ENCODE data around the gene ANKLE1.

Gene ANKLE1

DNA sequence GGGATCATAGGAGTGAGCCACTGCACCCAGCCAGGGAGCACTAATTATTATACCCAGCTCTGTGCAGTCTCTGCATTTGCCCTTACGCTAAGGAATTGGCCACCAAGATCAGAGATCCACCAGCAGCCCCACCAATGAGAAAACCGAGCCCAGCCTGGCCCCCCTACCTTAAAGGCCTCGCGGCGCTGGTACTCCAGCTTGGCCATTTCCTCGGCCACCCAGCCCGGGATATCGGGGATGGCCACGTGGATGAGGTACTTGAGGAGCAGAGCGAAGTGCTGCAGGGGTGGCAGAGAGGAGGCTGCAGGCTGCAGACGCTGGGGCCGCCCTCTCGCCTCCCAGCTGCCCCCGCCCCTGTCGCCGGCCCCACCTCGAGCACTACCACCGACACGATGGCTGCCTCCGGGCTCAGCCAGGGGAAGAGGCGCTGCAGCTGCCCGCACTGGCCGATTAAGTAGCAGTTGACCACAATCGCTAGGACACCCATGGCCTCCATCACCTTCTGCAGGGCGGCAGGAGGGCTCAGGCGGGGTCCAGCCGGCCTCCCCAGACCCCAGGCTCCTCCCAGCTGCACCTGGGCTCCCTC lies 45.5 kb downstream of the ANKLE1 start:
- no peak for TF ChIP-seq GATA1 (IDR thresholded peaks at IDR 0.05; ENCODE audit: low read depth, low read length)
- TF ChIP-seq POLR2A (IDR thresholded peaks at IDR 0.05; ENCODE audit: low read length): no peak
- DNase-seq: no peak

DNA sequence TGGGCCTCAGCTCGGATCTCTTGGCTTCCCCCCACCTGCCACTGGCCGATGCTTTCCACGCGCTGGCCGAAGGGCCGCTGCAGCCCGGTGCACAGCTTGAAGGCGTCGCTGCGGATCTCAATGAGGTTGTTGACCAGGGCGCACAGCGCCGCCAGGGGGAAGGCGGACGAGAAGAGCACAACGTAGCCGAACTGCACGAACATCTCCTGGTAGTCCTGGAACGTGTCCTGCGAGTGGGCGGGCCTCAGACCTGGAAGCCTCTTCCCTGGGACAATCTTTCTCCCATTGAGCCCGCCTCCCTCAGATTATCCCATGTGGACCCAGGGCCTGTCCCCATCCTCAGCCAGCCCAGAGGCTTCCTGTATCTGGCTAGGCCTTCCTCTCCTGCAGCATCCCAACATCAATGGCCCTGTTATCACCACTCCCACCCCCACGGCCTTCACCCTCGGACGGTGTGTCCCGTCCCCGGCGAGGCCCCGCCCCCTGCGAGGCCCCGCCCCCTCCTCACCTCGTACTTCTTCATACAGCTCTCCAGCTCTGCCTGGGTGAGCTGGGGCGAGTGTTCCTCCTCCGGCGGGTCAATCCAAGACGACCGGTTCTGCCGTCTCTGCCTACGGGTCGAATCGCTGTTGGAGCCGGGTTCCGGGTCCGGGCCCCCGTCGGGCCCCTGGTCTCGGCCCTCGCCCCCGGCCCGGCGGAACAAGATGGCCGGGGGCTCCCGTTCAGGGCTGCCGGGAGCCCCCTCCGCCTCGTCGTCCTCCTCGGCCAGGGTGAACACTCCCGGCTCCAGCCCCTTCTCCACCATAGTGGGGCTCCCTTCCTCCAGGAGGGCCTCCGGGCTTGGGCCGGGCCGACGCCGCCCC lies 46.2 kb downstream of the ANKLE1 start:
- peak in 1 of 2 experiments; percentile 64 for DNase-seq

DNA sequence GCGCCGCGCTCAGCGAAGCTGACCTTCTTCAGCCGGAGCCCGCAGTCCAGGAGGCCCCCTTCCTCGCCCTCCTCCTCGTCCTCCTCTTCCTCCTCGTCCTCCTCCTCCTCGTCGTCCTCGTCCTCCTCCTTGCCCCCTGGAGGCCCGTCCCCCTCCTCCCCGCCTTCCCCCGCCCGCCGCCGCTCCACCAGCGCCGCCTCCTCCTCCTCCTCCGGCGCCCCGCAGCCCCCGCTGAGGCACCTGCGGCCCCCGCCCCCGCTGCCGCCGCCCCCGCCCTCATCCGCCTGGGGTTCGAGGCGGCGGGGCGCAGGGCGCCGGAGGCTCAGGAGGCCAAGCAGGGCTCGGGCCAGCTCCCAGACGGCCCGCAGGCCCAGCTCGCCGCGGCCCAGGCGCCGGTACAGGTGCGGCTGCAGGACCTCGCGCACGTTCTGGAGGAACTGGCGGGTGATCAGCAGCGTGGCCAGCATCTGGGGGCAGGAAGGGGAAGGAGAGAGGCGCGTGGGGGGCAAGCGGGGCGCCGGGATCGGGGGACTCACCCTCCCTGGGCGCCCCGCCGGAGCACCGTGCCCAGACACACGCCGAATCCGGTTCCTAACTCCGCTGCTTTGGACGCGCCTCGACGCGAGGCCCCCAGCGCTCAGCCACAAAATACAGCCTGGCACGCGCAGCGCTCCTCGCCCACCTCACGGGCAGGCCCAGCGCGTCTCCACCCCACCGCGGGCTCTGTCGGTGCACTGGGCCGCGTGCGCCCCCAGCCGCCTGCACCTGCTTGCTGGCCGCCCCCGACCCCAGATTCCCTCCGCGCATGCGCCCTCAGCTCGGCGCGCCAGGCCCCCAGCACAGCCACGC lies 47.0 kb downstream of the ANKLE1 start:
- DNase-seq: no peak
- TF ChIP-seq GATA1 (IDR thresholded peaks at IDR 0.05; ENCODE audit: low read depth, low read length): no peak

More for the DNA sequence above, 46.2 kb downstream of the ANKLE1 start:
- TF ChIP-seq GATA1 (IDR thresholded peaks at IDR 0.05; ENCODE audit: low read depth, low read length) (no peak), POLR2A (IDR thresholded peaks at IDR 0.05; ENCODE audit: low read length) (no peak)

DNA sequence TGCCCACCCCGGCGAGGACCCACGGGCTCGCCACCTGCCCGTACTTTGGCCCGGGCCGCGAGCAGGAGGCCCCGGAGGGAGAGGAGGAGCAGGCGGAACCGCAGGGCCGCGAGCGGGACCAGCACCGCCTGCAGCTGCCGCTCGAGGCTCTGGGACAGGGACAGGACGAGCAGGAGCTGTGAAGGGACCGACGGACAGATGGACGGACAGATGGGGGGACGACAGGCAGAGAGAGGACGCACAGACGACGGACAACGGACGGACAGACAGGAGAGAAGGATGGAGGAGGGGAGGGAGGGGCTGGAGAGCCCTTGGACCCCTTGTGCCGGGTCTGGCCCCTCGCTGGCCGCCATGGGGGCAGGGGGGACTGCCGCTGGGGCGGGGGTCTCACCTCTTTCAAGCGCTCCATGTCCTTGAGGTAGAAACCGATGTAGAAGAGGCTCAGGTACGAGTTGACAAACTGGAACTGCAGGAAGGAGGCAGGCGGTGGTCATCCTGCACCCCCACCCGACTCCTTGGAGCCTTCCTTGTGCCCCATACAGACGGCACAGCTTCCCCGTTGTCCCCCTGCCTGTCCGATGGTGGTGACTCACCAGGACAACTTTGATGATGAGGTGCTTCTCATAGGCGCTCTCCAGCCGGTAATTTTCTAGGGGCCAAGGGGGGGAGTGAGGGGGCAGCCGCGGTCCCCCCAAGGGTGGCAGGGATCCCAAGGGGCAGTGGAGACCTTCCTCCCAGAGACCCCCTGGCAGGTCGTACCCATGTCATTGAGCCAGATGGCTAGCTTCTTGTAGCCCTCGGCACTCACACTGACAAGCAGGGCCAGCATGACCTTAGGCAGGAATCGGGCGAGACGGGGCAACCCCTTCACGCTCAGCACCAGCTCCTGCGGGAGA lies 47.9 kb downstream of the ANKLE1 start:
- TF ChIP-seq POLR2A (IDR thresholded peaks at IDR 0.05; ENCODE audit: low read length): no peak
- TF ChIP-seq GATA1 (IDR thresholded peaks at IDR 0.05; ENCODE audit: low read depth, low read length): no peak
- no peak for DNase-seq

DNA sequence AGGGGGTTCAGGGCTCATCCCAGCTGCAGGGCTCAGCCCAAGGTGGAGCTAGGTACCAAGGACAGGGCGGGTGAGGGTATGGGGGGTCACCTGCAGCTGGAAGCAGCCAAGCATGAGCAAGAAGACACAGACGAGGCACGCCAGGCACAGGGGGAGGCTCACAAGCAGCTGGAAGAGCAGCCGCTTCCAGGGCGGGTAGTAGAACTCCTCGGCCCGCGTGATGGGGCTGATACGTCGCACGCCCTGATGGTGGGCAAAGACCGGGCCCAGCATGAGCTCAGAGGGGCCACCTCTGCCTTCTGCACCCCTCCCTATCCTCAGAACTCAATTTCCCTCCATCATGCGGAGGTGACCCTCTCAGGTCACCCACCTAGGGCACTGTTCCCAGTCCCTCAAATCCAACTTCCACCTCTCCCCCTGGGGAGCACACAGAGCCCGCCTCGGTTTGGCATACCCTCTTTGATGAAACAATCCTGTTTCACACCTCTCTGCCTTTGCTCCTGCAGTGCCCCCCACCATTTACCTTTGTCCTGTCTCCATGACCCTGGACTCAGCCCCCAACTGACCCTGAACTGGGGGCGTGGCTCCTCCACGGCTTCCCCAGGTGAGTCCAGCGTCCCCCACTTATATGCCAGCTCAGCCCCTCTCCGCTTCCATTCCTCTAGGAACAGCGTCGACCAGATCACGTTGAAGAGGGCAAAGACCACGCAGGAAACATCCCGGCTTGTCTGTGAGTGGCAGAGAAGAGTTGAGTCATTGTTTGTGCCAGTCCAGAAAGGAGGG lies 48.8 kb downstream of the ANKLE1 start:
- DNase-seq: no peak
- TF ChIP-seq GATA1 (IDR thresholded peaks at IDR 0.05; ENCODE audit: low read depth, low read length) (no peak), POLR2A (IDR thresholded peaks at IDR 0.05; ENCODE audit: low read length) (no peak)

DNA sequence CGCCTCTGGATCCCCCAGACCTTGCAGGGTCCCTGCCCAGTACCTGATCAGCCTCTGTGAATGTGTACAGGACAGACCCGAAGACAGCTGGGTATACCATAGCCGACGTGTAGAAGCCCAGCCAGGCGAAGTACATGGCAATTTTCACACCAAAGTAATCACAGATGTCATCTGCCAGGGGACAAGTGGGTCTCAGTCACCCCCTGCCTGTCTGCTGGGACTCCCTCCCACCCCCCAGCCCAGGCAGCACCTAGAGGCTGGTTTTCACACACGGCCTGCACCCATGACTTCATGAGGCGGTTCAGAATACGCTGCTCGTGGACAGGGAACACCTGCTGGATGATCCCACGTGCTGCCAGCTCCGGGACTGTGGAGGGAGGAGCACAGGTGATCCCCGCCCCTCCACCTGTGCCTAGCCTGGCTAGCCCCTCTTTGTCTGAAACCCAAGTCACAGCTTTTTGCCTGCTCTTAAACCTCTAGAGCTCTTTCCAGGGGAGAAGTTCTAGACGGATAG lies 49.4 kb downstream of the ANKLE1 start:
- TF ChIP-seq POLR2A (IDR thresholded peaks at IDR 0.05; ENCODE audit: low read length): no peak
- TF ChIP-seq GATA1 (IDR thresholded peaks at IDR 0.05; ENCODE audit: low read depth, low read length): no peak
- no peak for DNase-seq

DNA sequence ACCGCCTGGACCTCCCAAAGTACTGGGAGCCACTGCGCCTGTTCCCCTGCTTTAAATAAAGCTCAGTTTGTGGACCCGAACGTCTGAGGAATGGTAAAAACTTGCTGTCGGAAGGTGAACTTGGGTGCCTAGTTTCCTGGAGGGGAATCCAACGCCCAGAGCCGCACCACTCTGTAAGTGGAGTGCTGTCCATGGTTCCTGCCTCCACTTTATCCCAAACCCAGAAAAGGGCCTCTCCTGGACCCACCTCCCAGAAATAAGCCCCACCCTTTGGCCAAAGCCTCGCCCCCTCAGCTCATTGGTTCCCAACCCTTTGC lies 50.6 kb downstream of the ANKLE1 start:
- DNase-seq: no peak
- TF ChIP-seq POLR2A (IDR thresholded peaks at IDR 0.05; ENCODE audit: low read length) (no peak), GATA1 (IDR thresholded peaks at IDR 0.05; ENCODE audit: low read depth, low read length) (no peak)

DNA sequence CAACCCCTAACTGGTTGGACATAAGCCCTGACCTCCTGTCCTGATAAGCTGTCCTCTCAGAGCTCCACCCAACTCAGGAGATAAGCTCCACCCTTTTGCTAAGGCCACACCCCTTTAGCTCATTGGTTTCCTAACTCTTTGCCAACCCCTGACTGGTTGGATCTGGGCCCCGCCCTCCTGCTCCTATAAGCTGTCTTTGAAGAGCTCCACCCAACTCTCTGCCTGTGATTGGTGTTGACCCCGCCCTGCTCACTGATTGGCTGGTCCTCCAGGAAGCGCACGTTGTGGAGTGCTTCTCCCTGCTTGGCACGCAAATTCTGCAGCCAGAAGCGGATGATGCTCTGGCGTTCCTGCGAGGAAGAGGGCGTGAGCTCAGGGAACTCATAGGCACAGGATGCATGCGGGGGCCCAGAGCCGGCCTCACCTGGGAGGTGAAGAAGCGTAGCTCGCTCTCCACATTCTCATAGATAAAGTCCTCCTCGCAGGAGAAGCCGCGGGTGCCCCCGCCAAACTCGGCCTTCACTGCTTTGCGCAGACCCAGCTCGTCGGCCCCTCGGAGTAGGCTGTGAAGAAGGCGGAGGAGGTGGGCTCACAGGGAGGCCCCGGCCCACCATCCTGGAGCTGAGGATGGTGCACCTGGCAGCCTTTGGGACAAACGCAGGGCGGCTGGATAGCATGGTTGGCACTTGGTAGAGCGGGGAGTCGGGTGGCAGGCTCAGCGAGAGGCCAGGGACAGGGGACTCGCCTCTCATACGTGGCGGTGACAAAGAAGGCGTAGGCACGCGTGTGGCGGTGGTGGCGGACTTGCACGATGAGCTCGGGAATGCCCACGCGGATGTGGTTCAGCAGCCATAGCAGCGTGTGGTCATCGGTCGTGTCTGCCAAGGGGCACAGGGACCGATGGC lies 51.2 kb downstream of the ANKLE1 start:
- no peak for TF ChIP-seq POLR2A (IDR thresholded peaks at IDR 0.05; ENCODE audit: low read length)
- no peak for TF ChIP-seq GATA1 (IDR thresholded peaks at IDR 0.05; ENCODE audit: low read depth, low read length)
- DNase-seq: peak; percentile 80 to 91

DNA sequence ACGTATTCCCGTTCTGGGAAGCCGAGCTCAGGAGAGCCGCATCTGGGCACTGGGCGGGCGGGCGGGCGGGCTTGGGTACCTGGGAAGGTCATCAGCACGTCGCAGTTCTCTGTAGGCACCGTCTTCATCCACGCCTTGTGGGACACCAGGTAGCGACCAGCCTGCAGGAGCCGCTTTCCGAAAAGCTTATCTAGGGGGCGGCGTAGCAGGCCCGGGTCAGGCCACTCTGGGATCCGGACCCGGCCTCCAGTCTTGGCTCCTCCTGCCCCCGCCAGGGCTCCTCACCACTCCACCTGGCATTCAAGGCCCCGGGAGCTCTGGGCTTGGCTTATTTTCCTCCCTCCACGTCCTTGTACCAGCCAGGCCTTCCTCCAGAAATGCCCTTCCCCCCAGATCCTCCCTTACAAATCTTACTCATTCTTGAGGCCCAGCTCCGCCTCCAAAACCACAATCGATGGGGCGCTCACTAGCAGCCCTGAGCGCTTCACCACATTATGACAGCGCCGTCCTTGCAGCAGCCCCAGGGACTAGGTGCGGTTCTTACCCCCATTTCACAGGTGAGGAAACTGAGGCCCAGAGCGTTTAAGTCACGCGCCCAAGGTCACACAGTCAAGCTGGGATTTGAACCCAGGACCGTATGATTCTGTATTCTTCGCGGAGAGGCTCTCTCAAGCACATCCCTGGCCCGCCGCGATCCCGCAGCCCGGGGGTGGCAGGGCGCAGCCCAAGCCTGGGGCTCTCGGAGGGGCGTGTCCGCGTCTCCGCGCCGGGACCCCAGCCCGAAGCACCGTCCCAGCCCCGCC lies 52.1 kb downstream of the ANKLE1 start:
- peak; percentile 67 to 72 for DNase-seq
- no peak for TF ChIP-seq GATA1 (IDR thresholded peaks at IDR 0.05; ENCODE audit: low read depth, low read length)
- no peak for TF ChIP-seq POLR2A (IDR thresholded peaks at IDR 0.05; ENCODE audit: low read length)

DNA sequence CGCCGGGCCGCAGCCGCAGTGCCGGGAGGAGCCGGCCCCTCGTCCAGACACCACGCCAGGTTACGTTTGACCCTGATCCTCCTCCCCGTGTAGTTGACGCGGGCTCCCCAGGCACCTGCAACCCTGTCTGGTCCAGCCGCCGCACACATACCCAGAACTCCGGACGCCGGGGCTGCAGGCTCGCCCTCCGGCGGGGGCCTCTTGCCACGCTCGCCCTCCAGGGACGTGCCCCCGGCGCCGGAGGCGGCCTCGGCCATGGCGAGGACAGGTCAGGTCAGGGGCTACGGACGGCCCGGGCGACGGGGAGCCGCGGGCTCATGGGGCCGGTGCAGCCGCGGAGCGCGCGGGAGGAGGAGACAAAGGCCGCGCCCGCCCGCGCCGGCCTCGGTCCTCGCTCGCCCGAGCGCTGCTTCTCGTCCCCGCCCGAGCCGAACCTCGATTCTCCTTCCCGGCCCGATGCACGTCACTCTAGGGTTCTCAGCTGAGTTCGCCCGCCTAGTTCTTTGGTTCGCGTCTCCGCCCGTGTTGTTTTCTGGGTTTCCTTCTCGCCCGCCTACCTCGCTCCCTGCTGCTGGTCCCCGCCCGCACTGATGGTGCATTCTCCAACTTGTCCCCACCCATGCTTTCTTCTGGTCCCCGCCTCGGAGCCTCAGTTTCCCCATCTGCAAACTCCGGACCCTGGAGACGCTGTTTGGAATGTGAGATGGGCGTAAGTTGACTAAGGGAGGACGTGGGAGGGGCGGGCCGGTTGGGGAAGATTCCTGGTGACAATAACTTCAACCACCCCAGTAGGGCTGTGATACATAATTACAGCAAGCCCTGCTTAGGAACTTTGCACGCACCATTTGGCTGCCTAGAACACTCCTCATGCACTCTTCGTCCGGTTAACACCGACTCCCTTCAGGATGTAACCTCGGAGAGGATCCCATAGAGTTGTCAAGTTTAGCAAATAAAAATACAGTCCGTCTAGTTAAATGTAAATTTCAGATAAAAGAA lies 53.0 kb downstream of the ANKLE1 start, which contains the start of gene ANO8:
Gene ANO8, minus strand, starts transcription at position 442 of the 996 bp plus-strand sequence. Its CDS starts 185 bp downstream, at position 257.
- peak; percentile 99 for DNase-seq
- TF ChIP-seq POLR2A (IDR thresholded peaks at IDR 0.05; ENCODE audit: low read length) (no peak), GATA1 (IDR thresholded peaks at IDR 0.05; ENCODE audit: low read depth, low read length) (no peak)
